Endothelial cell of umbilical vein (primary cell): ENCODE measurements around the gene FAM131C. TPM values are rescaled to one million over a fixed set of nuclear protein-coding genes. Genes with fewer than 3 reads are reported as not detected.

Source experiments
- BruUV-seq: library from RNA; stranded (reverse); fragments of 400-500 nt; replicated peaks from 2 replicates; lab custom pipeline; 2021; lab: Mats Ljungman, UMichigan
- CTCF ChIA-PET: fragments of 300-600, 350-600 bp; sonication (Branson Sonifier 250); formaldehyde crosslinking; loops from one replicate; lab custom pipeline; 2021; ENCODE audit warnings: antibody characterized with exemption, inconsistent platforms; lab: Charles Lee
- POLR2A ChIA-PET: fragments of 300-600, 350-600 bp; sonication (Branson Sonifier 250); formaldehyde crosslinking; loops from one replicate; lab custom pipeline; 2021; ENCODE audit warnings: antibody characterized with exemption, inconsistent platforms; lab: Charles Lee
- DNase-seq: peaks from one replicate; pipeline ENCODE4 v3.0.0-alpha.2; 2011; ENCODE audit warnings: low read depth, low spot score
- FAIRE-seq: peaks from 2 replicates; lab custom pipeline; 2011; peaks lifted over from hg19 to GRCh38; lab: Jason Lieb, UNC
- H2AFZ ChIP-seq: 2 replicates; pipeline ENCODE4 v1.6.0; 2012; ENCODE audit warnings: low read depth, low read length, control low read depth, inconsistent platforms
- H3K27ac ChIP-seq: 2 replicates; pipeline ENCODE4 v1.5.1; 2011; ENCODE audit warnings: low read depth, mild to moderate bottlenecking, control low read depth, low read length, moderate library complexity; ENCODE audit not compliant: insufficient read depth
- H3K27me3 ChIP-seq, 2 experiments: 2 replicates each; pipeline versions ENCODE4 v1.6.0 to v1.6.1; 2011; ENCODE audit warnings: low read length in 2 of 2, mixed read lengths in 1 of 2; ENCODE audit not compliant: control insufficient read depth in 2 of 2, insufficient read depth in 2 of 2
- H3K36me3 ChIP-seq, 2 experiments: 2 replicates in 1 of 2; 3 replicates in 1 of 2; pipeline ENCODE4 v1.5.1; 2011; ENCODE audit warnings: low read length in 2 of 2, mild to moderate bottlenecking in 1 of 2, moderate library complexity in 1 of 2; ENCODE audit not compliant: control insufficient read depth in 2 of 2, insufficient read depth in 2 of 2; ENCODE audit errors: extremely low read depth in 1 of 2
- H3K4me1 ChIP-seq: 3 replicates; pipeline ENCODE4 v1.5.1; 2011; ENCODE audit warnings: mild to moderate bottlenecking, low read length; ENCODE audit not compliant: control insufficient read depth, insufficient read depth; ENCODE audit errors: extremely low read depth
- H3K4me2 ChIP-seq: 2 replicates; pipeline ENCODE4 v1.6.1; 2011; ENCODE audit warnings: low read length, control low read depth, mixed read lengths; ENCODE audit not compliant: insufficient read depth
- H3K4me3 ChIP-seq, 3 experiments: fragments of 200-600 bp in 1 of 3; sonication (generic), shearing (Covaris generic) in 1 of 3; replicated peaks in 1 of 3; 2 replicates each; pipeline ENCODE4 v1.5.1; 2011 to 2016; ENCODE audit warnings: control low read depth in 3 of 3, low read length in 3 of 3, mild to moderate bottlenecking in 2 of 3, inconsistent platforms in 1 of 3, low read depth in 1 of 3, moderate library complexity in 1 of 3; ENCODE audit not compliant: insufficient read depth in 1 of 3
- H3K79me2 ChIP-seq: 2 replicates; pipeline ENCODE4 v1.6.0; 2012; ENCODE audit warnings: low read length, inconsistent platforms; ENCODE audit not compliant: control insufficient read depth, insufficient read depth
- H3K9ac ChIP-seq: replicated peaks from 2 replicates; pipeline ENCODE3; 2011; ENCODE audit warnings: low read length, control low read depth; ENCODE audit not compliant: insufficient read depth; ENCODE audit errors: extremely low read depth
- H3K9me1 ChIP-seq: replicated peaks from 3 replicates; pipeline ENCODE4 v1.6.0; 2011; ENCODE audit warnings: mild to moderate bottlenecking, low read length; ENCODE audit not compliant: control insufficient read depth, insufficient read depth; ENCODE audit errors: extremely low read depth
- H3K9me3 ChIP-seq: replicated peaks from 2 replicates; pipeline ENCODE4 v1.5.1; 2012; ENCODE audit warnings: low read length, inconsistent platforms; ENCODE audit not compliant: control insufficient read depth, insufficient read depth
- H4K20me1 ChIP-seq: replicated peaks from 2 replicates; pipeline ENCODE3; 2011; ENCODE audit warnings: mild to moderate bottlenecking, low read length; ENCODE audit not compliant: control insufficient read depth, insufficient read depth; ENCODE audit errors: extremely low read depth
- EZH2 ChIP-seq: IDR thresholded peaks from 2 replicates; pipeline ENCODE4 v1.6.1; 2012; ENCODE audit warnings: borderline replicate concordance, low read depth, mild to moderate bottlenecking, moderate library complexity, low read length, inconsistent platforms; ENCODE audit not compliant: severe bottlenecking
- FOS ChIP-seq: IDR thresholded peaks from 2 replicates; pipeline ENCODE4 v1.6.1; 2011; ENCODE audit warnings: mild to moderate bottlenecking, low read length, moderate library complexity, borderline replicate concordance; ENCODE audit not compliant: insufficient read depth
- GATA2 ChIP-seq: IDR thresholded peaks from 2 replicates; pipeline ENCODE4 v1.7.0; 2011; ENCODE audit warnings: low read depth, mild to moderate bottlenecking, moderate library complexity, mixed read lengths, low read length; ENCODE audit not compliant: insufficient read length, insufficient read depth
- JUN ChIP-seq: IDR thresholded peaks from 2 replicates; pipeline ENCODE4 v1.6.1; 2011; ENCODE audit warnings: borderline replicate concordance, low read depth; ENCODE audit not compliant: insufficient read length, insufficient read depth
- MYC ChIP-seq: IDR thresholded peaks from one replicate; pipeline ENCODE4 v1.6.1; 2011; ENCODE audit warnings: mild to moderate bottlenecking, low read depth, low read length
- POLR2A ChIP-seq: IDR thresholded peaks from 2 replicates; pipeline ENCODE4 v1.6.1; 2012; ENCODE audit warnings: low read depth, mild to moderate bottlenecking, control low read depth, low read length
- POLR2AphosphoS5 ChIP-seq: IDR thresholded peaks from 2 replicates; pipeline ENCODE4 v1.6.1; 2012; ENCODE audit warnings: low read depth, mild to moderate bottlenecking, control low read depth, low read length, moderate library complexity; ENCODE audit not compliant: insufficient read depth
- dilution Hi-C: fragments of 300-500 bp; cut with MboI; formaldehyde crosslinking; loops from one replicate; pipeline ENCODE4 v1.15.0; 2019; ENCODE audit warnings: low sequenced_read_pairs; ENCODE audit not compliant: extremely low pct_ligation_motif_present
- intact Hi-C: fragments of 100-400 bp; cut with micrococcal nuclease; formaldehyde crosslinking; loops from one replicate; pipeline ENCODE4 v1.10.0; 2022
- polyA plus RNA-seq, 4 experiments: library from polyadenylated mRNA; depleted of rRNA in 3 of 4; stranded (reverse) in 3 of 4; unstranded in 1 of 4; fragments of >200 nt; gene quantifications; 2 replicates each; pipeline versions ENCODE4 v1.2.1 to v1.2.3, GENCODE V29; 2011 to 2012; ENCODE audit warnings: missing spikeins in 1 of 4
- total RNA-seq: library from RNA; stranded (reverse); gene quantifications from 2 replicates; pipeline ENCODE4 v1.2.3, GENCODE V29; 2021
- TF ChIP-seq, protein P1 (sequence below): IDR thresholded peaks from 2 replicates; pipeline ENCODE4 v1.6.1; 2011; ENCODE audit not compliant: insufficient read depth, insufficient read length
- TF ChIP-seq, protein P2 (sequence below), 2 donors: IDR thresholded peaks; 1 replicate in 1 of 2; 2 replicates in 1 of 2; pipeline ENCODE4 v1.5.1; 2011; ENCODE audit warnings: low read length in 2 of 2, mild to moderate bottlenecking in 2 of 2, moderate library complexity in 2 of 2, control low read depth in 1 of 2, inconsistent platforms in 1 of 2, low read depth in 1 of 2; ENCODE audit not compliant: insufficient read depth in 1 of 2; ENCODE audit errors: extremely low read depth in 1 of 2

FAM131C gene
- total and polyA plus RNA-seq, 2 donors (not counting 3 experiments of a cell fraction or from before 2014, with no cell fraction given) = 0.23 TPM; not detected in 1

DNA sequence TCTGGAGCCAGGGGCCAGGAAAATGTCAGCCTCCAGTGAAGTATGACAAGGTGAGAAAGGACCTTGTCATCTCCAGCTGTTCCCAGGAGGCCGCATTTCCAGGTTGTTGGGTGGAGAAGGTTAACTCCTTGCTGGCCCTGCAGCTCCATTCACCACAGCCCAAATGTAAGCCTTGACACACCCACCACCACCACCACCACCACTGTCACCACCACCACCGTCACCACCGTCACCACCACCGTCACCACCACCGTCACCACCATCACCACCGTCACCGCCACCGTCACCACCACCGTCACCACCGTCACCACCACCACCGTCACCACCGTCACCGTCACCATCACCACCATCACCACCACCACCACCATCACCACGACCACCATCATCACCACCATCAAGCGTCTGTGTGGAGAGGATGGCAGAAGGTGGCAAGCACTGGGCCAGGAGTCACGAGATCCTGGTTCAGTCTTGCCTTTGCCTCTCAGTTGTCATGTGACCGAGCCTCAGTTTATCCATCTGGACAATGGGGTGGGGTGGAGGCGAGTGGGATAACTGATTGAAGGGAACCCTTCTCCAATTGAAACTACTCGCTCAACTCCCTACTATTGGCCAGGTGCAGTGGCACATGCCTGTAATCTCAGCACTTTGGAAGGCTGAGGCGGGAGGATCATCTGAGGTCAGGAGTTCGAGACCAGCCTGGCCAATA lies 21.2 kb upstream of the FAM131C start:
- DNase-seq = no peak
- Histone ChIP-seq H3K4me2 (no peak overlapping the region), H3K9me1 (no peaks in the 10 kb centered on the region), H3K27me3 (peaks cover 0 to 5% of the 10 kb centered on the region in 2 experiments), H3K9me3 (no peaks in the 10 kb centered on the region), H3K27ac (no peak overlapping the region), H3K36me3 (no peaks in the 10 kb centered on the region), H3K4me3 (no peak overlapping the region), H4K20me1 (no peaks in the 10 kb centered on the region), H3K79me2 (no peaks in the 10 kb centered on the region), H3K4me1 (no peaks in the 10 kb centered on the region), H3K9ac (no peak overlapping the region), H2AFZ (no peak overlapping the region)
- dilution Hi-C loops = no loop called here
- TF ChIP-seq POLR2AphosphoS5 (no peak), FOS (no peak), JUN (no peak), GATA2 (no peak), POLR2A (no peak), MYC (no peak), EZH2 (no peak)
- TF ChIP-seq, protein P1, sequence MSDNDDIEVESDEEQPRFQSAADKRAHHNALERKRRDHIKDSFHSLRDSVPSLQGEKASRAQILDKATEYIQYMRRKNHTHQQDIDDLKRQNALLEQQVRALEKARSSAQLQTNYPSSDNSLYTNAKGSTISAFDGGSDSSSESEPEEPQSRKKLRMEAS = no peak
- TF ChIP-seq, protein P2, sequence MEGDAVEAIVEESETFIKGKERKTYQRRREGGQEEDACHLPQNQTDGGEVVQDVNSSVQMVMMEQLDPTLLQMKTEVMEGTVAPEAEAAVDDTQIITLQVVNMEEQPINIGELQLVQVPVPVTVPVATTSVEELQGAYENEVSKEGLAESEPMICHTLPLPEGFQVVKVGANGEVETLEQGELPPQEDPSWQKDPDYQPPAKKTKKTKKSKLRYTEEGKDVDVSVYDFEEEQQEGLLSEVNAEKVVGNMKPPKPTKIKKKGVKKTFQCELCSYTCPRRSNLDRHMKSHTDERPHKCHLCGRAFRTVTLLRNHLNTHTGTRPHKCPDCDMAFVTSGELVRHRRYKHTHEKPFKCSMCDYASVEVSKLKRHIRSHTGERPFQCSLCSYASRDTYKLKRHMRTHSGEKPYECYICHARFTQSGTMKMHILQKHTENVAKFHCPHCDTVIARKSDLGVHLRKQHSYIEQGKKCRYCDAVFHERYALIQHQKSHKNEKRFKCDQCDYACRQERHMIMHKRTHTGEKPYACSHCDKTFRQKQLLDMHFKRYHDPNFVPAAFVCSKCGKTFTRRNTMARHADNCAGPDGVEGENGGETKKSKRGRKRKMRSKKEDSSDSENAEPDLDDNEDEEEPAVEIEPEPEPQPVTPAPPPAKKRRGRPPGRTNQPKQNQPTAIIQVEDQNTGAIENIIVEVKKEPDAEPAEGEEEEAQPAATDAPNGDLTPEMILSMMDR (IDR thresholded peaks at IDR 0.05; ENCODE audit: extremely low read depth in 1 of 2, insufficient read depth in 1 of 2, low read depth in 1 of 2, low read length in 2 of 2) = no peak
- intact Hi-C loops = no loop called here
- FAIRE-seq = no peak
- ChIA-PET POLR2A (no interaction called here), CTCF (interaction anchor here (1.6 to 2.1 kb wide), 2 partner anchors 11 to 16 kb away, joined by 10 to 16 read pairs; no protein-coding TSS in a partner anchor)
- BruUV-seq = no TSS peak
